Measurements from ENCODE around the gene PPM1D.
A peak's percentile ranks its signal among the peaks of the same experiment; 100 is the strongest.
"Not testable (repeated sequence)": the region's sequence is repeated elsewhere in the genome, so short reads cannot be mapped to it uniquely, and the experiment has no call there.

The PPM1D gene

DNA sequence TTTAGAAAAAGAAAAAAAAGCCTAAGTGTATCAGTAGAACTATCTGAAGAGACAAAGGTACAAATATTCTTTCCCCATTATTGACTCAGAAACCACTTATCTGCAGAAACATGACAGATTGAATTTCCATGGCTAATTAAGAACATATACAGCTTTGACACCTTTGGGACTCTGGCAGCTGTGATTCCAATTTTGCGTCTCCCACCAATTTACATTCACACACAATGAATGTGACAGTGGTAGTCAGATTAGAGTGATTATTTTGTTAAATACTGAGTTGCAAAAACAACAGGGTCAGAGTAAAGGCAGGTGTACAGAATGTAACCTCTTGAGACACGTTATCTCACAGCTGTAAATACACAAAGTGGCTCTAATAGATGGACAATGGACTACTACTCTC lies 5.3 kb upstream of the PPM1D start:
- no peak for DNase-seq

DNA sequence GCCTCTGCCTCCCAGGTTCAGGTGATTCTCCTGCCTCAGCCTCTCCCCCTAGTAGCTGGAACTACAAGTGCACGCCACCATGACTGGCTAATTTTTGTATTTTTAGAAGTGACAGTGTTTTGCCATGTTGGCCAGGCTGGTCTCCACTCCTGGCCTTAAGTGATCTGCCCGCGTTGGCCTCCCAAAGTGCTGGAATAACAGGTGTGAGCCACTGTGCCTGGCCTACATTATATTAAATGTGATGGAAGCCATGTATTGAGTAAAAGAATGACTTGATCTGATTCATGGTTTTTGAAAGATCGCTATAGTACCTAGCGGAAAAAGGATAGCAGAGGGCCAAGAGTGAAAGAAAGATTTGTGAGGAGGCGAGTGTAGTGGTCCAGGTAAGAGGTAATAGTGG lies 2.7 kb upstream of the PPM1D start:
- no peak for DNase-seq

DNA sequence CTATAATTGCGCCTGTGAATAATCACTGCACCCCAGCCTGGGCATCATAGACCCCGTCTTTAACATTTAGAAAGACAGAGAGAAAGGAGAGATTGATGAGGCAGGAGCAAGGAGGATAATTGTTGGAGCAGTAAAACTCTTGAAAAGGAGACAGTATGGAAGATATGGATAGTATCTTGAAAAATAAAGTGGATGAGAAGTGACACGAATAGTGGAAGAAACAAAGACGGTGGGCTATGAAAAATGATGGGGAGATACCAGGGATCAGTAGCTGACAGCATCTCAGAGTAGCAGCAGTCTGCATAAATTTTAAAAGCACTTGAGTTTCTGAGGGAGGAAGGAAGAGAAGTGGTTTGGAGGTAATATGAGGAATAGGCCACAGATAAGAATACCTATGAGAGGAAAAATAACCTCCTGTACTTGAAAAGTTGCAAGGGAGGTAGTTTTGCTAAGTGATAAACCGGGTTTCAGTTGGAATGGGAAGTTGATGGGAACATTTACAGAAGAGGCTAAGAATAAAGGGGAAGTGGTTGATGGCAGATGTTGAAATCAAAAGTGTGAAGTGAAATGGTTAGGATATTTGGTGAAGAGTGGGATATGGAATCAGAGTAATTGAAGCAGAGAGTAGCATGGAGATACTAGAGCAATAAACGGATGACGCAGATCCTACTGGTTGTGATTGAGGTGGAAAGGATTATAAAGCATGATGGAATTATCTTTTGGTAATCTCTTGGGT lies 1.8 kb upstream of the PPM1D start:
- no peak for DNase-seq

DNA sequence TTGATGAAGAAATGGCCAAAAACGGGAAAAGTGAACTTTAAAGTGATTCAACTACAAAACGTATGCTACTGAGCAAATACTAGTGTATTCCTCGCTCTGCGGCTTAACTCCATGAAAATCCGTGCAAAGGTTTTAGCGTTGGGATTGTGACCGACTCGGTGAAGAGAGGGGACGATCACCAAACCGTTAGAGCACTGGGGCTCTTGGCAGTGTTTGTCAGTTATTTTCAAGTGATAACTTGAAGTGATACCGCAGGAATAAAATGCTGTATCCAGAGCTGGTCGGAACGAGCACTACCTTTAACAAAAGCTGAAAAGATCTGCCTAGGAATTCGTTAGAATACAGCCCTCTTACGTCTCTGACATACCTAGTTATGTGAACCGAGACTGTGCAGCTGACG lies 773 bp upstream of the PPM1D start:
- DNase-seq: no peak

DNA sequence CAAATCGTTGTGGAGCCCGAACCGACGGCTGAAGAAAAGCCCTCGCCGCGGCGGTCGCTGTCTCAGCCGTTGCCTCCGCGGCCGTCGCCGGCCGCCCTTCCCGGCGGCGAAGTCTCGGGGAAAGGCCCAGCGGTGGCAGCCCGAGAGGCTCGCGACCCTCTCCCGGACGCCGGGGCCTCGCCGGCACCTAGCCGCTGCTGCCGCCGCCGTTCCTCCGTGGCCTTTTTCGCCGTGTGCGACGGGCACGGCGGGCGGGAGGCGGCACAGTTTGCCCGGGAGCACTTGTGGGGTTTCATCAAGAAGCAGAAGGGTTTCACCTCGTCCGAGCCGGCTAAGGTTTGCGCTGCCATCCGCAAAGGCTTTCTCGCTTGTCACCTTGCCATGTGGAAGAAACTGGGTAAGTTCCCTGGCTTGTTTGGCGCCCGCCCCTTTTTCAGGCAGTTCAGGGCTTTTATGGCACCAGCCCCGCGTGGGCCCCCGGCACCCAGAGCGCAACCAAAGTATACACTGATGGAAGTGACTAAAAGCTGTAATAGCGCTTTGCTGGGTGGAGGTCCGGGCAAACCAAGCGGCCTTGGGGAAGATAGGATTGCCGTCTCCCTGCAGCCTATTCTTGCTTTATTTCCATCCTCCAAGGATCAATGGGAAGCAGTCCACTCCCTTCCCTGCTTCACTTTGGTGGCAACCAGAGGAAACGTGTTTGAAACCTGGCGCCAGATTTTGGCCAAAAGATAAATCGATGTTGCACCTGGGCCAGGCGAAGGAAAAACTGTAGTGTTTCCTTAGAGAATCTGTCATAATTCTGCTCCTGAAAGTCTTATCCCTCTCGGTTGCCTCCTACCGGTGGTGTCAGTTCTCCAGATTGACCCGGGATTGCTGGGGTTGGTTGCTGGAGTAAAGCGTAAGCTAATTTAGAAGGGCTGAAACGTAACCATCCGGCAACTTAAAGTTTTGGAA lies 775 bp downstream of the PPM1D start:
- peak; percentile 85 for DNase-seq

DNA sequence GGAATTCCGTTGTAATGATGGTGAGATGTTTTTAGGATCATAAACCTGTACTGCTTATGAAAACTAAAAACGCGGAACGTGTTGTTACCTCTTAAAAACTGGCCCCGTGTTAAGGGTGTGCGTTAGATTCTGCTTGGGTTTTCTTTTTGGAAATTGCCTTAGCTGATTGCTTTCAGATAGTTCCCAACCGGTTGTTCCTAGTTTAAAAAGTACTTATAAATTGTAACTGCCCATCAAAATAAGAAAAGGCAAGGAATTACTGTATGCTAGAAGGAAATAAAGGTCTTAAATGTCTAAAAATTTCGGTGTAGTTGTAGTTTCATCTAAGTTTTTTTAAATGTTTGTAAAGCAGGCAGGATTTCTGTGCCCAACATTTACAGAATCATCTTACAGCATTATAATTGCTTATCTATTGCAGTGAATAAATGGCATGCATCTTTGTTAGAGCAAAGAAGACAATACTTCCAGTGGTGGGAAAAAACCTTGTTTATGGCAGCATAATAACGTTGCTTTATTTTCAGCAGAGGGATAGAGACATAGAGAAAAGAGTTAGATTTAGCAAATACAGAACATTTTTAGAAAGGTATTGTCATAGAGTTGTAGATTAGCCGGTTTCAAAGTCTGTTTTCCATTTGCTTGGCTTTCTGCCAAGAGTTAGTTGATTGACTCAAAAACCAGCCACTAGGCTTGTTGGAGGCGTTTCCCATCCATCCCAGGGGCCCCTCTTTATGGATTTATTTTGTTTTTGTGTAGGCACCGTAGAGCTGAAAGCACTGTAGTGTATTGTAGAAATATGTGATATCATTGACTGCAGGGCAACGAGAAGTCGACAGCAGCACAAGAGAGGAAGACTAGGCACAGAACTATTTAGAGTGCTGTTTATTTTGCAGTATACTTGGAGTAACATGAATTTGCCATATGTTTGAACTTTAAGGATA lies 1.7 kb downstream of the PPM1D start:
- peak; percentile 68 for DNase-seq

DNA sequence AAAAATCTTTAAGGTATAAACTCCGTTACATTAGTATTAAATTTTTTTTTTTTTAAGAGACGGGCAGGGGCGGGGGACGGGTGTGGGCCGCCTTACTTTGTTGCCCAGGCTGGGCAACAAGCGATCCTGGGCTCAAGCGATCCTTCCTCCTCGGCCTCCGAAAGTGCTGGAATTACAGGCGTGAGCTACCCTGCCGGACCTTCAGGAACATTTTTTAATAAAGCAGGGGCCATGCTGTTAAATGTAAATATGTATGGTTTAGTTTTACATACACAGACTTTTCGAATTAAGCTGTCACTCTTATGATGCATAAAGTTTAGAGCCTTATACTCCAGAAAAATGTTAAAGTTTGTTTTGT lies 2.4 kb downstream of the PPM1D start:
- DNase-seq: no peak

DNA sequence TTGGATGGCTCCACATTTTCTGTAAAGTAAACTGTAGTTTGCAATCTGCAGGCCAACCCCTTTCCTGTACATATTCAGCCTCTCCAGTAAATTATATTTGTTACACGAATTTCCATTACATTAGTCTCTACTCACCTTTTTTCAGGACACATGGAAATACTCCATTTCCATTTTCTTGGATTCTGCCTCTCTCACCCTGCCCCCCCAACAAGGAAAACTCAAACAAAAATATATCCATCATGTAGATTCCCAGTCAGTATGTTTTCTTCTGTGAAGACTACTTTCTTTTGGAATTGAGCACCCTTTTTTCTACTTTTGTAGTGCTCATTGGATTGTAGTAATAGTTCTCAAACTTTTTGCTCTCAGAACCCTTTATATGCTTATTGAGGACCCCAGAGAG lies 2.9 kb downstream of the PPM1D start:
- no peak for DNase-seq

DNA sequence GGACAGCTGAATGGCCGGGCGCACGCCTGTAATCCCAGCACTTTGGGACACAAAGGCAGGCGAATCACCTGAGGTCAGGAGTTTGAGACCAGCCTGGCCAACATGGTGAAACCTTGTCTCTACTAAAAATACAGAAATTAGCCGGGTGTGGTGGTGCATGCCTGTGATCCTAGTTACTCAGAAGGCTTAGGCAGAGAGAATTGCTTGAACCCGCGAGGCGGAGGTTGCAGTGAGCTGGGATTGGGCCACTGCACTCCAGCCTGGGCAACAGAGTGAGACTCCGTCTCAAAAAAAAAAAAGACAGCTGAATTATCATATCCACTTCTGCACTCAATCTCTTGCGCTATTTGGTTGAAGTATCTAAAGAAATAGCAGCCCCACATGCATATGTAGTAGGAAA lies 3.5 kb downstream of the PPM1D start:
- DNase-seq: not testable (repeated sequence)

DNA sequence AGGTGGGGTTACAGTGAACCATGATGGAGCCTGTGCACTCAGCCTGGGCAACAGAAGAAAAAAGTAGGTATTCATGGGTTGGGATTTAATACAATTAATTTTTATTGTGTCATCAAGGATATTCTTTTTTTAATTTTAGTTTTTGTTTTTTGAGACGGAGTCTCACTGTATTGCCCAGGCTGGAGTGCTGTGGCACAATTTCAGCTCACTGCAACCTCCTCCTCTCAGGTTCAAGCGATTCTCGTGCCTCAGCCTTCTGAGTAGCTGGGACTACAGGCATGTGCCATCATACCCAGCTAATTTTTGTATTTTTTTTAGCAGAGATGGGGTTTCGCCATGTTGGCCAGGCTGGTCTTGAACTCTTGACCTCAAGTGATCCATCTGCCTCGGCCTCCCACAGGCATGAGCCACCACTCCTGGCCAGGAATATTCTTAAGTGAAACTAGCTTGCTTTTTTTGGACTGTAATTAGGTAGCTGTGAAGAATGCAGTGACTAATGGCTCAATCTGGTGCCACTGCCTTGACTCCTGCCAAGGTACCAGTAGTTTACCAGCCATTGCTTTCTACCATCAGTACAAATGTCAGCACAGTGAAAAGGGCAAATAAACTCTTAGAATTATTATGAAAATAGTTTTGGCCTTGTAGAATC lies 4.8 kb downstream of the PPM1D start:
- DNase-seq: no peak

DNA sequence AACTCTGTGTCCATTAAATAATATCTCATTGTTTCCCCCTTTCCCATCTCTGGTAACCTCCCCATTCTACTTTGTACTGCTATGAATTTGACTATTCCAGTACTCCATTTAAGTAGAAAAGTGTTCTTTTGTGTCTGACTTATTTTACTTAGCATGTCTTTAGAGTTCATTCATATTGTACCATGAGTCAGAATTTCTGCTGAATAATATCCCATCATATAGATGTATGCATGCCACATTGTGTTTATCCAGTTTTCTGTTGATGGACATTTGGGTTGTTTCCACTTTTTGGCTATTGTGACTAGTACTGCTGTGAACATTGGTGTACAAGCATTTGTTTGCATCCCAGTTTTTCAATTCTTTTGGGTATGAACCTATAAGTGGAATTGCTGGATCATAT lies 6.0 kb downstream of the PPM1D start:
- DNase-seq: no peak

DNA sequence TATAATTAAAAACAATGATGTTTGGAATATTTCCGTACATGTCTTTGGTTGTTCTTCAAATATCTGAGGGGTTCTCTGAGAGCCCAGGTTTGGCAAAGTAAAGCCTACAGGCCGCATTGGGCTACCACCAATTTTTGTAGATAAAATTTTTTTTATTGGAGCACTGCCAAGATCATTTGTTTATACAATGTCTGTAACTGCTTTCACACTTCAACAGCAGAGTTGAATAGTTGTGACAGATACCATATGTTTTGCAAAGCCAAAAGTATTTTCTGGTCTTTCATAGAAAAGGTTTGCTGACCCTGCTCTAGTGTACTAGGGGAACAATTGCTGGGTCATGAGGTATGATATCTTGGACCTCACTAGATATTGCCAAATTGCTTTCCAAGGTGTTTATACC lies 10.5 kb downstream of the PPM1D start:
- DNase-seq: no peak

DNA sequence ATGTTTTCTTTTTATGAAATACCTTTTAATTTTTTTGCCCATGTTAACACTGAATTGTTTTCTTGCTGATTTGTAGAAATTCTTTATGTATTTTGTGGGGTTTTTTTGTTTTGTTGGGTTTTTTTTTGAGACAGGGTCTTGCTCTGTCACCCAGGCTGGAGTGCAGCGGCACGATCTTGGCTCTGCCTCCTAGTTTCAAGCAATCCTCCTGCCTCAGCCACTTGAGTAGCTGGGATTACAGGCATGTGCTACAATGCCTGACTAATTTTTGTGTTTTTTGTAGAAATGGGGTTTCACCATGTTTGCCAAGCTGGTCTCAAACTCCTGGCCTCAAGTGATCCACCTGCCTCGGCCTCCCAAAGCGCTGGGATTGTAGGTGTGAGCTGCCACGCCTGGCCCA lies 11.3 kb downstream of the PPM1D start:
- DNase-seq: not testable (repeated sequence)

DNA sequence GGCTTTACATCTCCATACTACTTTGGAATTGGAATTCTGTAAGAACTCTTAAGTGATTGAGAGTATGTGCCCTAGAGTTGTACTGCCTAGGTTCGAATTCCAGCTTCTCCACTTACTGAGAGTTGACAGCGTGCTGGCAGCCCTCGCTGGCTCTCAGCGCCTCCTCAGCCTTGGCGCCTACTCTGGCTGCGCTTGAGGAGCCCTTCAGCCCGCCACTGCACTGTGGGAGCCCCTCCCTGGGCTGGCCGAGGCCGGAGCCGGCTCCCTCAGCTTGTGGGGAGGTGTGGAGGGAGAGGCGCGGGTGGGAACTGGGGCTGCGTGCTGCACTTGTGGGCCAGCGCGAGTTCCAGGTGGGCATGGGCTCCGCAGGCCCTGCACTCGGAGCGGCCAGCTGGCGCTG lies 13.3 kb downstream of the PPM1D start:
- no peak for DNase-seq

DNA sequence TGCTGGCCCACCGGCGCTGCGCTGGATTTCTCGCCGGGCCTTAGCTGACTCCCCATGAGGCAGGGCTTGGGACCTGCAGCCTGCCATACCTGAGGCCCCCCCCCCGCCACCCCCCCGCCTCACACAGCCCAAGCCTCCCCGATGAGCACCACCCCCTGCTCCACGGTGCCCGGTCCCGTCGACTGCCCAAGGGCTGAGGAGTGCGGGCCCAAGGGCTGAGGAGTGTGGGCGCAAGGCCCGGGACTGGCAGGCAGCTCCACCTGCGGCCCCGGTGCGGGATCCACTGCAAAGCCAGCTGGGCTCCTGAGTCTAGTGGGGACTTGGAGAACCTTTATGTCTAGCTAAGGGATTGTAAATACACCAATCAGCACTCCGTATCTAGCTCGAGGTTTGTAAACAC lies 13.8 kb downstream of the PPM1D start:
- not testable (repeated sequence) for DNase-seq

DNA sequence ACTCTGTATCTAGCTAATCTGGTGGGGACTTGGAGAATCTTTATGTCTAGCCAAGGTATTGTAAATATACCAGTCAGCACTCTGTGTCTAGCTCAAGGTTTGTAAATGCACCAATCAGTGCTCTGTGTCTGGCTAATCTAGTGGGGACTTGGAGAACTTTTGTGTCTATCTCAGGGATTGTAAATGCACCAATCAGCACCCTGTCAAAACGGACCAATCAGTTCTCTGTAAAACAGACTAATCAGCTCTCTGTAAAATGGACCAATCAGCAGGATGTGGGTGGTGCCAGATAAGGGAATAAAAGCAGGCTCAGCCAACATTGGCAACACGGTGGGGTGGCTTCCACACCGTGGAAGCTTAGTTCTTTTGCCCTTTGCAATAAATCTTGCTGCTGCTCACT lies 14.3 kb downstream of the PPM1D start:
- DNase-seq: not testable (repeated sequence)

DNA sequence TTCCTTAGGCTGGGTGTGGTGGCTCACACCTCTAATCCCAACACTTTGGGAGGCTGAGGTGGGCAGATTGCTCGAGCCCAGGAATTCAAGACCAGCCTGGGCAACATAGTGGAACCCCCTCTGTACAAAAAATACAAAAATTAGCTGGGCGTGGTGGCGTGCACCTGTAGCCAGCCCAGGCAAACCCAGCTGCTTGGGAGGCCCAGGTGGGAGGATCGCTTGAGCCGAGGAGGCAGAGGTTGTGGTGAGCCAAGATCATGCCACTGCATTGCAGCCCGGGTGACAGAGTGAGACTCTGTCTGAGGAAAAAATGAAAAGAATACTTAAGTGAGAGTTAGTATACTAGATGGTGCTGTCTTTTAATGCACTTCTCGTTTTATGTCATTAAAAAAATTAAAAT lies 15.1 kb downstream of the PPM1D start:
- no peak for DNase-seq

DNA sequence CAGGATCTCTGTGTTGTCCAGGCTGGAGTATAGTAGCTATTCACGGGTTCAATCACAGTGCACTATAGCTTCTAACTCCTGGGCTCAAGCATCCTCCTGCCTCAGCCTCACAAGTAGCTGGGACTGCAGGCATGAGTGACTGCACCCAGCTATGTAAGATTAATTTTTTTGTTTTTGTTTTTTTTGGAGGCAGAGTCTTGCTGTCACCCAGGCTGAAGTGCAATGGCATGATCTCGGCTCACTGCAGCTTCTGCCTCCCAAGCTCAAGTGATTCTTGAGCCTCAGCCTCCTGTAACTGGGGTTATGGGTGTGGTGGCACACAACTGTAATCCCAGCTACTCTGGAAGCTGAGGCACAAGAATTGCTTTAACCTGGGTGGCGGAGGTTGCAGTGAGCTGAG lies 15.8 kb downstream of the PPM1D start:
- no peak for DNase-seq

DNA sequence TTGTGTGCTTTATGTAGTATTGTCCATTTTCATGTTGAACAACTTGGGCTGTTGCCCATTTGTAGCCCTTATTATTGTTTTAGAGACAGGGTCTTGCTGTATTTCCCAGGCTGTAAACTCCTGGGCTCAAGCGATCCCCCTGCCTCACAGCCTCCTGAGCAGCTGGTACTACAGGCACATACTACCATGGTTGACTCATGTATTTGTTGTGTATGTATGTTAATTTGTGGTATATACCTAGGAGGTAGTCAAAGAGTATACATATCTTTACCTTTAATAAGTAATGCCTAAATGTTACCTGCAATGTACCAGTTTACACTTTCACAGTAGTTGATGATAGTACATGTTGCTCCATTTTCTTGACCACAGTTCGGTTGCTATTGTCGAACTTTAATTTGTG lies 18.1 kb downstream of the PPM1D start:
- no peak for DNase-seq

DNA sequence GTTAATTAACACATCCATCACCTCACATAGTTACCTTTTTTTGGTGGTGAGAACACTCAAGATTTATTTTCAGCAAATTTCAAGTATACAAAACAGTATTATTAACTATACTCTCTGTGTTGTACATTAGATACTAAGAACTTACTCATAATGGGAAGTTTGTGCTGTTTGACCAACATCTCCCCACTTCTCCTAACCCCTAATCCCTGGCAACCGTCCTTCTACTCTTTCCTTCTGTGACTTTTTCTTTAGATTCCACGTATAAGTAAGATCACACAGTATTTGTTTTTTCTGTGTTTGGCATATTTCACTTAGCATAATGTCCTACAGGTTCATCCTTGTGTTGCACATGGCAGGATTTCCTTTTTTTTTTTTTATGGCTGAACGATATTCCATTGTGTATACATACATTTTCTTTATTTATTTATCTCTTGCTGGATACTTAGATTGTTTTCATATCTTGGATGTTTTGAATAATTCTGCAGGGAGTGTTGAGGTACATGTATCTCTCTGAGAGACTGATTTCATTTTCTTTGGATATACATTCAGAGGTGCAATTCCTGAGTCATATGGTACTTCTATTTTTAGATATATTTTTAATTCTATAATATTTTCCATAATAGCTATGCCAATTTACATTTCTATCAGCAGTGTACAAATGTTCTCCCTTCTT lies 19.0 kb downstream of the PPM1D start:
- DNase-seq: no peak

DNA sequence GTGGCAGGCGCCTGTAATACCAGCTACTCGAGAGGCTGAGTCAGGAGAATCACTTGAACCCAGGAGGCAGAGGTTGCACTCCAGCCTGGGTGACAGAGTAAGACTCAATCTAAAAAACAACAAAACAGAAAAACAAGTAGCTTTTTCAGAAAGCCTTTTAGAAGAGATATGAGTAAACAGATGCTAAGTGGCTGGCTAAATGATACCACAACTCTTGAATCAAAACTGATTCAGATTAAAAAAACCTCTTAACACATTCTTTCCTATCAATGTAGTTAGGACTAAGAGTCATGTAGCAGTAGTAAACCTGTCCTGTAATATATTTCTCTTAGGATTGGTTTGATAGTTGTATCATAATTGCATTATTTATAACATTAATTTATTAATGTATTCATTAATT lies 23.0 kb downstream of the PPM1D start:
- DNase-seq: no peak

DNA sequence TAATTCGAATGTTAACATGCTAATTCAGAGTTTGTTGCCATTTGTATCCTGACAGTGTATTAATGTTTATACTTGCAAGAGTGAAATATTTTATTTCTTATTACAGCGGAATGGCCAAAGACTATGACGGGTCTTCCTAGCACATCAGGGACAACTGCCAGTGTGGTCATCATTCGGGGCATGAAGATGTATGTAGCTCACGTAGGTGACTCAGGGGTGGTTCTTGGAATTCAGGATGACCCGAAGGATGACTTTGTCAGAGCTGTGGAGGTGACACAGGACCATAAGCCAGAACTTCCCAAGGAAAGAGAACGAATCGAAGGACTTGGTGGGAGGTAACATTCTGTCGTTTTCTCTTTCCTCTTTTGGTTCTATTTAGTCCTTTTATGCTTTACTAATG lies 23.4 kb downstream of the PPM1D start:
- DNase-seq: no peak

Data from activated effector memory CD4-positive, alpha-beta T cell treated with anti-CD3 and anti-CD28 coated beads, Interleukin-2, amount 50 U/mL, for 16 hours (primary cell).